ENCODE measurements around the gene UMAD1. TPM values are rescaled to one million over a fixed set of nuclear protein-coding genes. Genes with fewer than 3 reads are reported as not detected.

Gene UMAD1
- total and polyA plus RNA-seq, 2 experiments from 2014 or later = 8.4 to 12.4 TPM

- TF ChIP-seq ZNF462 (CRISPR knock-in tag; IDR thresholded peaks at IDR 0.05) = no peak
- no peak for TF ChIP-seq ZNF114 (CRISPR knock-in tag; IDR thresholded peaks at IDR 0.05)
- TF ChIP-seq NANOG (IDR thresholded peaks at IDR 0.05; ENCODE audit: borderline replicate concordance) = no peak
- TF ChIP-seq POLR2AphosphoS5 (IDR thresholded peaks at IDR 0.05; ENCODE audit: low read depth) = no peak
- no peak for TF ChIP-seq EZH2 (IDR thresholded peaks at IDR 0.05; ENCODE audit: low read depth, unreplicated experiment)
- no peak for TF ChIP-seq CREB1 (CRISPR knock-in tag; IDR thresholded peaks at IDR 0.05; ENCODE audit: low read depth)
Measured at GRCh38 chr7:7670490-7670889, 29.9 kb downstream of the UMAD1 start (continued).

- no peak overlapping the region for H3K27ac Mint-ChIP-seq
- no peaks in the 10 kb centered on the region for H3K27me3 Mint-ChIP-seq (ENCODE audit: insufficient read depth, low read depth, poor library complexity)
- no peaks in the 10 kb centered on the region for H3K9me3 Mint-ChIP-seq
- Histone ChIP-seq H3F3A (replicated peaks; ENCODE audit: low read depth) (no peaks in the 10 kb centered on the region), H3K4me3 (no peak overlapping the region), H3K36me3 (ENCODE audit: insufficient read depth) (no peaks in the 10 kb centered on the region), H3K27ac (ENCODE audit: low read depth) (no peak overlapping the region), H4K20me1 (replicated peaks; ENCODE audit: insufficient read depth) (no peaks in the 10 kb centered on the region), H3K9me2 (ENCODE audit: insufficient read depth) (no peaks in the 10 kb centered on the region; the same call in 1 of the 2 replicates), H3K79me2 (replicated peaks; ENCODE audit: insufficient read depth) (peaks cover 8% of the 10 kb centered on the region; the same call in 1 of the 2 replicates), H3K4me2 (no peak overlapping the region), H2AFZ (no peak overlapping the region), H3K4me1 (ENCODE audit: insufficient read depth) (peaks cover 9% of the 10 kb centered on the region; the same call in 1 of the 2 replicates), H3K27me3 (ENCODE audit: insufficient read depth) (no peaks in the 10 kb centered on the region)
- no peak overlapping the region for H3K4me3 Mint-ChIP-seq
- H3K4me1 Mint-ChIP-seq = peaks cover 10% of the 10 kb centered on the region; the same call in 2 of the 3 replicates
- peaks cover 4% of the 10 kb centered on the region; the same call in 2 of the 3 replicates for H3K36me3 Mint-ChIP-seq (ENCODE audit: low read depth)
- ATAC-seq = no peak
- no peak for DNase-seq (ENCODE audit: low spot score)
- TF ChIP-seq ZNF114 (CRISPR knock-in tag; IDR thresholded peaks at IDR 0.05) (no peak), ZNF462 (CRISPR knock-in tag; IDR thresholded peaks at IDR 0.05) (no peak), CREB1 (CRISPR knock-in tag; IDR thresholded peaks at IDR 0.05; ENCODE audit: low read depth) (no peak), JUNB (IDR thresholded peaks at IDR 0.05; ENCODE audit: unreplicated experiment) (no peak), ETS1 (IDR thresholded peaks at IDR 0.05) (no peak)
Measured at GRCh38 chr7:7671361-7671760, 30.8 kb downstream of the UMAD1 start.
